ENCODE data around the gene GRB10.

The GRB10 gene

GRCh38 chr7:50598460-50599343 is 184.0 kb downstream of the GRB10 start:
- Histone ChIP-seq H3K36me3 (ENCODE audit: control insufficient read depth, insufficient read depth, low read length) (no peaks in the 10 kb centered on the region), H3K4me3 (replicated peaks; ENCODE audit: low read depth, low read length) (no peak overlapping the region), H3K27me3 (replicated peaks; ENCODE audit: control insufficient read depth, insufficient read depth, low read length) (peaks cover 2% of the 10 kb centered on the region; the same call in 1 of the 2 replicates)
- TF ChIP-seq, protein P1, sequence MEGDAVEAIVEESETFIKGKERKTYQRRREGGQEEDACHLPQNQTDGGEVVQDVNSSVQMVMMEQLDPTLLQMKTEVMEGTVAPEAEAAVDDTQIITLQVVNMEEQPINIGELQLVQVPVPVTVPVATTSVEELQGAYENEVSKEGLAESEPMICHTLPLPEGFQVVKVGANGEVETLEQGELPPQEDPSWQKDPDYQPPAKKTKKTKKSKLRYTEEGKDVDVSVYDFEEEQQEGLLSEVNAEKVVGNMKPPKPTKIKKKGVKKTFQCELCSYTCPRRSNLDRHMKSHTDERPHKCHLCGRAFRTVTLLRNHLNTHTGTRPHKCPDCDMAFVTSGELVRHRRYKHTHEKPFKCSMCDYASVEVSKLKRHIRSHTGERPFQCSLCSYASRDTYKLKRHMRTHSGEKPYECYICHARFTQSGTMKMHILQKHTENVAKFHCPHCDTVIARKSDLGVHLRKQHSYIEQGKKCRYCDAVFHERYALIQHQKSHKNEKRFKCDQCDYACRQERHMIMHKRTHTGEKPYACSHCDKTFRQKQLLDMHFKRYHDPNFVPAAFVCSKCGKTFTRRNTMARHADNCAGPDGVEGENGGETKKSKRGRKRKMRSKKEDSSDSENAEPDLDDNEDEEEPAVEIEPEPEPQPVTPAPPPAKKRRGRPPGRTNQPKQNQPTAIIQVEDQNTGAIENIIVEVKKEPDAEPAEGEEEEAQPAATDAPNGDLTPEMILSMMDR (IDR thresholded peaks at IDR 0.05; ENCODE audit: insufficient read depth, low read length, poor library complexity, severe bottlenecking): no peak
- no peak for DNase-seq (ENCODE audit: extremely low read depth, insufficient read length)

GRCh38 chr7:50596484-50596883 is 186.2 kb downstream of the GRB10 start:
- Histone ChIP-seq H3K4me3 (replicated peaks; ENCODE audit: low read depth, low read length) (no peak overlapping the region), H3K36me3 (ENCODE audit: control insufficient read depth, insufficient read depth, low read length) (no peaks in the 10 kb centered on the region), H3K27me3 (replicated peaks; ENCODE audit: control insufficient read depth, insufficient read depth, low read length) (peaks cover 4% of the 10 kb centered on the region; the same call in 1 of the 2 replicates)
- TF ChIP-seq, protein P1 (IDR thresholded peaks at IDR 0.05; ENCODE audit: insufficient read depth, low read length, poor library complexity, severe bottlenecking): no peak
- DNase-seq (ENCODE audit: extremely low read depth, insufficient read length): no peak

DNA sequence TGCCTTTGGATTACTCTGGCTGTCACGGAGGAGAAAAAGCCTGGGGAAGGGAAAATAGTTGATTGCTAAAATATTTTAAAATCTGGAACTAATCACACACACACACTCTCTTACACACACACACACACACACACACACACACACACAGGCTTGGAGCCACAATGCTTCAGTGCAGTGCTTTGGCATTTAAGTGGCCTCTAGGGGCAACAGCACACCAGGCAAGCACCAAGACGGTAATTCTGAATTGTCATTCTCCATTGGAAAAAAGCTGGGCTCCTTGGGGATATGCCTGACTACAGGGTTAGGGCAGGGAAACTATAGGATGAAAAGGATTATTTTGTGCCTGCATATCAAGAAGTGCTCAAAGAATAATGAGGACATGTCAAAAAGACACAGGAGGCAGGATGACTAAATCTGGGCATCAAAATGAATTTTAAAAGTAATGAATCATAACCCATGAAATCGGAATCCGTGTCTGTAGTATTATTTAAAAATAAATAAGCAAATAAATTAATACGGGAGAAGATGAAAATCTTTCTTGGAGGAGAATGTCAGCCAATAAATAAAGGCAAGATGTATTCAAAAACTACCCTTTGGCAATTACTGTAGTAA is 187.1 kb downstream of the GRB10 start:
- H3K27me3 ChIP-seq (replicated peaks; ENCODE audit: control insufficient read depth, insufficient read depth, low read length): peaks cover 4% of the 10 kb centered on the region; the same call in 1 of the 2 replicates
- H3K36me3 ChIP-seq (ENCODE audit: control insufficient read depth, insufficient read depth, low read length): no peaks in the 10 kb centered on the region
- DNase-seq (ENCODE audit: extremely low read depth, insufficient read length): no peak
- TF ChIP-seq, protein P1 (IDR thresholded peaks at IDR 0.05; ENCODE audit: insufficient read depth, low read length, poor library complexity, severe bottlenecking): peak; percentile 68
- no peak overlapping the region for H3K4me3 ChIP-seq (replicated peaks; ENCODE audit: low read depth, low read length)

DNA sequence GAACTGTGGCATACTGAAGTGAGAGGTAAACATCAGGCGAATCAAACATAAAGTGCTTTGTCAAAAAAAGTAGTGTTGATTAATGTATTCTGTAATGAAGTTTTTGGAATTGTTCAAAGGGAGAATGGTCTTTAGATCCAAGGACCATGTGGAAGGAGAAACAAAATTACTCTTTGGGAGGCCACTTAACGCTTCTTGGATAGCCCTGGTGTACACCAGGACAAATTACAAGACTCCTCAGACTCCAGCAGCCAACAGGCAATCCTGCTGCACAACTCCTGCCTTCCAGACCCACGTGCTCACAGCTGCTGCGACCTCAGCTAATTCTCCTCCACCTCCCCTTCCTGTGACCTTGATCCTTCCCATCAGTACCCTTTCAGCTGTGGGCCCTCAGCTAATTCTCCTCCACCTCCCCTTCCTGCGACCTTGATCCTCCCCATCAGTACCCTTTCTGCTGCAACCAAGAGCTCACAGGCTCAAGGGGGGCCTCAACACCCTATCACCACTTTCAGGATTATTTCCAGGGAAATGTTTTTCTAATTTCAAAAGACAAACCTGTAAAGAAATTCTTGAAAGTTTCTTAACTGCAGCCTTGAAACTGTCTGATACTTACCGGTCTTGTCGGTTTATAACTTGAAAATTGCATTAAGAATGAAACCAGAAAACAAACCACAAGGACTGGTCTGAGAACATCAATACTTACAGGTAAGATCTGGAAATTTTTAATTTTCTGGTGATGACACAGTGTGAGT is 187.8 kb downstream of the GRB10 start:
- Histone ChIP-seq H3K27me3 (replicated peaks; ENCODE audit: control insufficient read depth, insufficient read depth, low read length) (peaks cover 4% of the 10 kb centered on the region; the same call in 1 of the 2 replicates), H3K36me3 (ENCODE audit: control insufficient read depth, insufficient read depth, low read length) (no peaks in the 10 kb centered on the region)

DNA sequence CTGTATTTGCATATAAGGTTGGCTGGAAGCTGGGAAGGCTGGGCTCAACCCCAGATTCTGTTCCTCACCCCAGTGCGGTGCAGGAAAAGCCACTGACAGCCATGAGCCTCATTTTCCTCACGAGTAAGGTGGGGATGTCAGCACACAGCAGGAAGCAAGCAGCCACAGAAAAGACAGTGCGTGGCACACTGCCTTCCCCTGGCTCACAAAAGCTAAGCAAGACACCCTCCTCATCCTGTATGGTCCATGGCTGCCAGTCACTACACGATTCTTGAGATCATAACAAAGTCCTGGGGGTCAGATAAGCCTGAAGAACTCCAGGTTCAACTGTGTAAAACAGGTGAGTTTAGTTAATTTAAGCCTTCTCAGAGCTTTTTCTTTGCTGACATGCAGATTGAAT is 188.6 kb downstream of the GRB10 start:
- no peak for DNase-seq (ENCODE audit: extremely low read depth, insufficient read length)
- H3K36me3 ChIP-seq (ENCODE audit: control insufficient read depth, insufficient read depth, low read length): no peaks in the 10 kb centered on the region
- no peak overlapping the region for H3K4me3 ChIP-seq (replicated peaks; ENCODE audit: low read depth, low read length)
- H3K27me3 ChIP-seq (replicated peaks; ENCODE audit: control insufficient read depth, insufficient read depth, low read length): peaks cover 2% of the 10 kb centered on the region
- TF ChIP-seq, protein P1 (IDR thresholded peaks at IDR 0.05; ENCODE audit: insufficient read depth, low read length, poor library complexity, severe bottlenecking): no peak

More for the DNA sequence above, 187.8 kb downstream of the GRB10 start:
- TF ChIP-seq, protein P1 (IDR thresholded peaks at IDR 0.05; ENCODE audit: insufficient read depth, low read length, poor library complexity, severe bottlenecking): no peak
- no peak for DNase-seq (ENCODE audit: extremely low read depth, insufficient read length)
- H3K4me3 ChIP-seq (replicated peaks; ENCODE audit: low read depth, low read length): no peak overlapping the region

All from GM06990 (cell line).